Measurements from ENCODE around the gene CAP2. TPM values are rescaled to one million over a fixed set of nuclear protein-coding genes. Genes with fewer than 3 reads are reported as not detected.

Gene CAP2
- total RNA-seq, 1 donor from 2014 or later, result not detected

GRCh38 chr6:17460862-17461261, 67.5 kb downstream of the CAP2 start:
- Mint-ChIP-seq H3K4me1 (no peaks in the 10 kb centered on the region), H3K36me3 (ENCODE audit: low read depth) (no peaks in the 10 kb centered on the region), H3K27ac (no peak overlapping the region), H3K27me3 (peaks cover 4% of the 10 kb centered on the region), H3K4me3 (no peak overlapping the region), H3K9me3 (no peaks in the 10 kb centered on the region)
- no peak for DNase-seq
- intact Hi-C loops (cut with micrococcal nuclease), result no loop called here

DNA sequence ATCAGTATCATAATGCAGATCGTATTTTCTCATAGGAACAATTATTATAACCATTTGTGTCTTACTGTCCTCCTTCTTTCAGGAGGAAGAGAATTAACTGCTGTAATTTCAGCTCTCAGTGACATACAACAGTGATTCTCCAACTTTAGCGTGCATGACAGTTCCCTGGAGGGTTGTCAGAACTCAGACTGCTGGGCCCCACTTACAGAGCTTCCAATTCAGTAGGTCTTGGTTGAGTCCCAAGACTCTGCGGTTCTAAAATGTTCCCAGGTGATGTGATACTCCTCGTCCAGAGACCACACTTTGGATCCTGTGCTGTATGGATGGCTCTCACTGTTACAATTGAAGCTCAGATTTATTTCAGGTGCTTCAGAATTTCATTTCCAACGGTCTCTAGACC, 72.8 kb downstream of the CAP2 start:
- intact Hi-C loops (cut with micrococcal nuclease), result no loop called here
- H3K9me3 Mint-ChIP-seq, result no peaks in the 10 kb centered on the region
- DNase-seq, result no peak
- no peaks in the 10 kb centered on the region for H3K36me3 Mint-ChIP-seq (ENCODE audit: low read depth)
- no peaks in the 10 kb centered on the region for H3K4me1 Mint-ChIP-seq
- H3K4me3 Mint-ChIP-seq, result no peak overlapping the region
- no peak overlapping the region for H3K27ac Mint-ChIP-seq
- H3K27me3 Mint-ChIP-seq, result no peaks in the 10 kb centered on the region

DNA sequence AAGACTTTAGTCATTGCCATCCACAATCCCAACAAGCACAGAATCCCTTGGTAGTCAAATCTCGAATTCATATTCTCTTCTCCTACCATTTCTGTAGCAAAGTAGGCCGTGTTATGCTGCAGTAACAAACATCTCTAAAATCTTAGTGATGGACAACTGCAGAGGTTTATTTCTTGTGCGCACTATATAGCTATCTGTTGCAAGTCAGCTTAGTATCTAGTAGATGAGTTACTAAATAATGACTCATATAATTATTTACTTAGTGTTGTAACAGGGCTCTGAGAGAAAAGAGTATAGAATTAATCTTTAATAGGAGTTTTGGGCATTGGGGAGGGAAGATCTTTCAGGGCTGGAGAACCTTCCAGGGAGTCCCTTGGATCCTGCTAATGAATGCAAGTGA, 73.3 kb downstream of the CAP2 start:
- DNase-seq, result no peak

DNA sequence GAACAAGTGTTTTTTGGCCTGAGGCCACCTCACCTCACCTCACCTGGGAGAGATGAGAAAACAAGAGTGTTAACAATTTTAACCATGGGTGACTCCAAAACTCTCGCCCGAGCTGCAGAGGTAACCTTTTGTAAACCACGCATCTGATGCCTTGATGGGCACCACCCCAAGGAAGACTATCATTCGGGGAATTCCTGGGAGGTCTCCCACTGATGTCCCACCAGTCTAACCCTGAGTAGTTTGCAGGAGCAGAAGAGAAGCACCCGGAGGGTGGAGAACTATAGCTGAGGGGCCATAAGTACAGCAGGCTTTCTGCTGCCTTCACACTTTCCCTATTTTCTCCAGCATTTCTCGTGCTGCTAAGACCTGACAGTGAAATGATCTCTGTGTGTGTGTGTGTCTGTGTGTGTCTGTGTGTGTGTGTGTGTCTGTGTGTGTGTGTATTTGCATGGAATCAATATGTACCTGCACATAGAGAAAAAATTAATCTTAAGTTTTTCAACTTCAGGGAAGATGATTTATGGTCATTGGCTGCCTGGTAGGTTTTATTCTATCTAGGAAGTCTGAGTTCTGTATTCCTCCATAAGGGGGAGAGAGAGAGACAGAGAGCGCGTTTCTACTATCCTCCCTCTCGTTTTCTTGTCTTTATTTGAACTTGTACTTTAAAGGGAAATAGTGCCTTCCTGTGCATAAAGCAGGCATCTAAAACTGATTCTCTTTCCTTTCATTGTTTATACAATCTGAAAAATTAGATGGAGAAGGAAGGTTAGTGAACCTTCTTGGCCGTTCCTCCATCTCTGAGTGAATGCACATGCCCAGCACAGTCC, 75.8 kb downstream of the CAP2 start:
- no peaks in the 10 kb centered on the region for H3K4me1 Mint-ChIP-seq
- no peaks in the 10 kb centered on the region for H3K9me3 Mint-ChIP-seq
- H3K36me3 Mint-ChIP-seq (ENCODE audit: low read depth), result no peaks in the 10 kb centered on the region
- H3K27me3 Mint-ChIP-seq, result peaks cover 5% of the 10 kb centered on the region
- H3K4me3 Mint-ChIP-seq, result no peak overlapping the region
- DNase-seq, result no peak
- H3K27ac Mint-ChIP-seq, result no peak overlapping the region
- intact Hi-C loops (cut with micrococcal nuclease), result no loop called here

More for the DNA sequence above, 73.3 kb downstream of the CAP2 start:
- Mint-ChIP-seq H3K27ac (no peak overlapping the region), H3K4me1 (no peaks in the 10 kb centered on the region), H3K36me3 (ENCODE audit: low read depth) (no peaks in the 10 kb centered on the region), H3K27me3 (no peaks in the 10 kb centered on the region), H3K9me3 (no peaks in the 10 kb centered on the region), H3K4me3 (no peak overlapping the region)
- intact Hi-C loops (cut with micrococcal nuclease), result no loop called here

- no peak for DNase-seq
- Mint-ChIP-seq H3K4me1 (no peaks in the 10 kb centered on the region), H3K36me3 (ENCODE audit: low read depth) (no peaks in the 10 kb centered on the region), H3K9me3 (no peaks in the 10 kb centered on the region), H3K4me3 (no peak overlapping the region), H3K27me3 (peaks cover 8% of the 10 kb centered on the region), H3K27ac (no peak overlapping the region)
- intact Hi-C loops (cut with micrococcal nuclease), result no loop called here
These were observed 77.0 kb downstream of the CAP2 start for GRCh38 chr6:17470202-17470937.

GRCh38 chr6:17470938-17471327, 77.5 kb downstream of the CAP2 start:
- no peaks in the 10 kb centered on the region for H3K4me1 Mint-ChIP-seq
- intact Hi-C loops (cut with micrococcal nuclease), result no loop called here
- no peak overlapping the region for H3K27ac Mint-ChIP-seq
- H3K36me3 Mint-ChIP-seq (ENCODE audit: low read depth), result no peaks in the 10 kb centered on the region
- H3K4me3 Mint-ChIP-seq, result no peak overlapping the region
- DNase-seq, result no peak
- H3K27me3 Mint-ChIP-seq, result peaks cover 9% of the 10 kb centered on the region
- H3K9me3 Mint-ChIP-seq, result no peaks in the 10 kb centered on the region

- peaks cover 9% of the 10 kb centered on the region for H3K27me3 Mint-ChIP-seq
- no peaks in the 10 kb centered on the region for H3K4me1 Mint-ChIP-seq
- H3K27ac Mint-ChIP-seq, result no peak overlapping the region
- H3K36me3 Mint-ChIP-seq (ENCODE audit: low read depth), result no peaks in the 10 kb centered on the region
- no peaks in the 10 kb centered on the region for H3K9me3 Mint-ChIP-seq
- no peak overlapping the region for H3K4me3 Mint-ChIP-seq
- intact Hi-C loops (cut with micrococcal nuclease), result no loop called here
- no peak for DNase-seq
These were observed 79.3 kb downstream of the CAP2 start for GRCh38 chr6:17472653-17473183.

DNA sequence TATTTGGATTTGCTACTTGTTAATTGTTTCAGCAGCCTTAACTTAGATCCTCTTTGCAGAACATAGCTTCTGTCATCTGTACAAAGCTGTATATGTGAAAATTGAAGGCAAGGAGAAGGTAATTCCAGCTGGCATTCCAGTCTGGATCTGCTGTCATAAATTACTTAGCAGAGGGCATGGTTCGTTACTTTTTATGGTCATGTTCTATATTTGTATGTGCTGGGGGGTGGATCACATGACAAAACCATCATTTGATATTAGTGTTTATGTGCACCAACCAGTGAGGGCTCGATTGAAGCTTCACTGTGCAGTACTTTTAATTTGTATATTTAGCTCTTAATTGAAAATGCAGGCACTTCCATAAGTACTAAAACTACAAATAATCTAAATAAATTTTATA, 80.2 kb downstream of the CAP2 start:
- no peak for DNase-seq
- intact Hi-C loops (cut with micrococcal nuclease), result no loop called here
- H3K4me3 Mint-ChIP-seq, result no peak overlapping the region
- H3K9me3 Mint-ChIP-seq, result no peaks in the 10 kb centered on the region
- no peaks in the 10 kb centered on the region for H3K36me3 Mint-ChIP-seq (ENCODE audit: low read depth)
- no peaks in the 10 kb centered on the region for H3K4me1 Mint-ChIP-seq
- H3K27me3 Mint-ChIP-seq, result peaks cover 9% of the 10 kb centered on the region
- H3K27ac Mint-ChIP-seq, result no peak overlapping the region

DNA sequence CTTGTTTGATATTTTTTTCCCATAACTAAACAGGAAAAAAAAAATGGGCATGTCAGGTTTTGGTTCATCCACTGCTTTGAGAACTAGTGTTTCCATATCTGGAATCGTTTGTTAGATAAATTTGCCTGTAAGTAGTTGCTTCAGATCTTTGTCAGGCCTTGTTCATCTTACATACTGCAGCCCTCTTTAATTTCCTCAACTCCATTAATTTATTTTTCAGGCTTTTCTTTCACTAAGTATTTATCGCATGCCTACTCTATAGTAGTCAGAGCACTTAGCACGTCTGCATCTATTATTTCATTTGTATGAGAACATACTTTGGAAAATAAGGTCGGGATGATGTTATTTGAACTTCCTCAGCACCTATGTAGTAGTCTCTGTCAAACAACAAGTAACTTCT, 80.9 kb downstream of the CAP2 start:
- no peak for DNase-seq
- Mint-ChIP-seq H3K9me3 (no peaks in the 10 kb centered on the region), H3K27ac (no peak overlapping the region), H3K27me3 (peaks cover 9% of the 10 kb centered on the region), H3K4me1 (no peaks in the 10 kb centered on the region), H3K36me3 (ENCODE audit: low read depth) (no peaks in the 10 kb centered on the region), H3K4me3 (no peak overlapping the region)
- intact Hi-C loops (cut with micrococcal nuclease), result no loop called here

GRCh38 chr6:17475606-17476244, 82.3 kb downstream of the CAP2 start:
- no peak overlapping the region for H3K4me3 Mint-ChIP-seq
- intact Hi-C loops (cut with micrococcal nuclease), result no loop called here
- no peak for DNase-seq
- no peak overlapping the region for H3K27ac Mint-ChIP-seq
- no peaks in the 10 kb centered on the region for H3K36me3 Mint-ChIP-seq (ENCODE audit: low read depth)
- no peaks in the 10 kb centered on the region for H3K9me3 Mint-ChIP-seq
- no peaks in the 10 kb centered on the region for H3K4me1 Mint-ChIP-seq
- peaks cover 9% of the 10 kb centered on the region for H3K27me3 Mint-ChIP-seq

DNA sequence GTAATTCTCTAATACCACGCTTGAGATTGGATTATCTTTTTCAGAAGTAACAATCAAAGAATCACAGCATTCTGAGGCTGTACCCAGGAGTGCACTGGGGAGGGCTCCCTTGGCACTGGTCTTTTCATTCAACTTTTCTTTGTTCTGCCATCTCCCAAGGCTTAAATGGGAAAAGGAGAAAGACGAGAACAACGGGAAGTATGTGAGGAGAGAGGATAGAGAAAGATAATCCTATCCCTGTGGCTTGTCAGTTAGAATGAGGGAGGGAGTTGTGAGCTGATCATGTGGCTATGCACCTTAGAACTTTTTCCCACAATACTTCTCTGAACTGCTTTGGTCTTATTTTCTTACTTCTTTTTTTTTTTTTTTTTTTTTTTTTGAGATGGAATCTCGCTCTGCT, 83.1 kb downstream of the CAP2 start:
- Mint-ChIP-seq H3K4me3 (no peak overlapping the region), H3K27ac (no peak overlapping the region), H3K9me3 (no peaks in the 10 kb centered on the region), H3K4me1 (no peaks in the 10 kb centered on the region), H3K27me3 (peaks cover 9% of the 10 kb centered on the region), H3K36me3 (ENCODE audit: low read depth) (no peaks in the 10 kb centered on the region)
- DNase-seq, result no peak
- intact Hi-C loops (cut with micrococcal nuclease), result no loop called here

DNA sequence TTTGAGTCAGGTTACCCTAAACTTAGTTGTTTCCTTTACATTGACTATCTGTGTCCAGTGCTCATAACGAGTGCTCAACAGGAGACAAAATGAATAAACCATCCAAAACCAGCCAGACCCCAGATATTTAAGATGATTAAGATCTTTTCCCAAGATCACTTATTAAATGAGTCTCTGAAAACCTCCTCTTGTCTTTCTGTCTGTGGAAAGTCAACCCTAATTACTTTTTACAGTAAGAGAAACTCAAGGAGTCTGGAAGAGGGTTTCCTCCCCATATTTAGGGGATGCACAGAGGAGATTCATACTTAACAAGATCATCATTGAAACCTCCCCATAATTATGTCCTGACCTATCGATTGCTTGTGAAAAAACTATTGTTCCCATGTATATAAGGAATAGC, 84.0 kb downstream of the CAP2 start:
- no peak overlapping the region for H3K27ac Mint-ChIP-seq
- no peak for DNase-seq
- H3K4me1 Mint-ChIP-seq, result no peaks in the 10 kb centered on the region
- peaks cover 9% of the 10 kb centered on the region for H3K27me3 Mint-ChIP-seq
- no peaks in the 10 kb centered on the region for H3K9me3 Mint-ChIP-seq
- intact Hi-C loops (cut with micrococcal nuclease), result no loop called here
- H3K4me3 Mint-ChIP-seq, result no peak overlapping the region
- H3K36me3 Mint-ChIP-seq (ENCODE audit: low read depth), result no peaks in the 10 kb centered on the region

- H3K4me3 Mint-ChIP-seq, result no peak overlapping the region
- H3K27me3 Mint-ChIP-seq, result peaks cover 8% of the 10 kb centered on the region
- H3K4me1 Mint-ChIP-seq, result no peaks in the 10 kb centered on the region
- H3K36me3 Mint-ChIP-seq (ENCODE audit: low read depth), result no peaks in the 10 kb centered on the region
- intact Hi-C loops (cut with micrococcal nuclease), result no loop called here
- no peak overlapping the region for H3K27ac Mint-ChIP-seq
- no peak for DNase-seq
- no peaks in the 10 kb centered on the region for H3K9me3 Mint-ChIP-seq
These were observed 85.0 kb downstream of the CAP2 start for GRCh38 chr6:17478223-17478907.
